Brain microvascular endothelial cell (primary cell): Measurements from ENCODE around the gene GLRX.
"Not testable (repeated sequence)": the region's sequence is repeated elsewhere in the genome, so short reads cannot be mapped to it uniquely, and the experiment has no call there.

ENCODE experiments used
- DNase-seq: peaks from one replicate; pipeline ENCODE4 v3.0.0-alpha.2; 2020
- H3K27ac ChIP-seq: fragments of 250-450 bp; sonication (Bioruptor Pico); 2 replicates; pipeline ENCODE4 v1.5.1; 2020; ENCODE audit warnings: mild to moderate bottlenecking, moderate library complexity
- H3K27me3 ChIP-seq: fragments of 250-450 bp; sonication (Bioruptor Pico); replicated peaks from 2 replicates; pipeline ENCODE4 v1.5.1; 2020; ENCODE audit warnings: mild to moderate bottlenecking
- H3K36me3 ChIP-seq: fragments of 250-450 bp; sonication (Bioruptor Pico); replicated peaks from 2 replicates; pipeline ENCODE4 v1.5.1; 2020; ENCODE audit warnings: mild to moderate bottlenecking
- H3K4me3 ChIP-seq: 2 replicates; pipeline ENCODE4 v1.5.1; 2011; ENCODE audit warnings: low read depth, mild to moderate bottlenecking, control low read depth, low read length, moderate library complexity
- CTCF ChIP-seq: IDR thresholded peaks from 2 replicates; pipeline ENCODE4 v1.5.1; 2011; ENCODE audit warnings: low read depth, mild to moderate bottlenecking, moderate library complexity, low read length, control low read depth, inconsistent platforms; ENCODE audit errors: missing control alignments
- in situ Hi-C: cut with HindIII; loops from 2 replicates; pipeline ENCODE4 v1.10.0; 2017; ENCODE audit warnings: low sequenced_read_pairs, low pct_ligation_motif_present

GLRX gene

GRCh38 chr5:95816776-95817175 lies 5.8 kb downstream of the GLRX start:
- no peak overlapping the region for H3K27ac ChIP-seq
- no peaks in the 10 kb centered on the region for H3K27me3 ChIP-seq
- no peak overlapping the region for H3K4me3 ChIP-seq
- peaks cover 30% of the 10 kb centered on the region for H3K36me3 ChIP-seq
- no peak for DNase-seq
- in situ Hi-C loops, result no loop called here
- no peak for TF ChIP-seq CTCF

GRCh38 chr5:95816341-95816740 lies 6.2 kb downstream of the GLRX start:
- no peak overlapping the region for H3K4me3 ChIP-seq
- no peak for DNase-seq
- in situ Hi-C loops, result no loop called here
- H3K27ac ChIP-seq, result no peak overlapping the region
- H3K36me3 ChIP-seq, result peaks cover 30% of the 10 kb centered on the region
- TF ChIP-seq CTCF, result no peak
- H3K27me3 ChIP-seq, result no peaks in the 10 kb centered on the region

- no peaks in the 10 kb centered on the region for H3K27me3 ChIP-seq
- no peak overlapping the region for H3K27ac ChIP-seq
- H3K4me3 ChIP-seq, result no peak overlapping the region
- no peak for DNase-seq
- in situ Hi-C loops, result no loop called here
- no peak for TF ChIP-seq CTCF
- peaks cover 30% of the 10 kb centered on the region for H3K36me3 ChIP-seq
Observed at GRCh38 chr5:95815155-95815729, 7.3 kb downstream of the GLRX start.

GRCh38 chr5:95813035-95813434 lies 9.5 kb downstream of the GLRX start:
- peaks cover 30% of the 10 kb centered on the region for H3K36me3 ChIP-seq
- in situ Hi-C loops, DNase-seq, H3K27ac ChIP-seq, H3K27me3 ChIP-seq, H3K4me3 ChIP-seq: not testable (repeated sequence)

GRCh38 chr5:95812074-95812471 lies 10.5 kb downstream of the GLRX start:
- no peak for TF ChIP-seq CTCF
- Histone ChIP-seq H3K27me3 (no peaks in the 10 kb centered on the region), H3K27ac (no peak overlapping the region), H3K4me3 (no peak overlapping the region), H3K36me3 (peaks cover 29% of the 10 kb centered on the region)
- in situ Hi-C loops, result no loop called here
- no peak for DNase-seq

- DNase-seq, in situ Hi-C loops, H3K27me3 ChIP-seq, H3K27ac ChIP-seq, H3K4me3 ChIP-seq: not testable (repeated sequence)
- H3K36me3 ChIP-seq, result peaks cover 25% of the 10 kb centered on the region
Observed at GRCh38 chr5:95811461-95812073, 11.0 kb downstream of the GLRX start.

GRCh38 chr5:95811126-95811423 lies 11.5 kb downstream of the GLRX start:
- H3K27me3 ChIP-seq, H3K4me3 ChIP-seq, in situ Hi-C loops, H3K27ac ChIP-seq, DNase-seq: not testable (repeated sequence)
- H3K36me3 ChIP-seq, result peaks cover 22% of the 10 kb centered on the region
